ENCODE measurements around the gene DHRS12.
A peak's percentile ranks its signal among the peaks of the same experiment; 100 is the strongest.

Gene DHRS12

GRCh38 chr13:51805925-51806324 is 2.0 kb upstream of the DHRS12 start:
- DNase-seq = no peak

DNA sequence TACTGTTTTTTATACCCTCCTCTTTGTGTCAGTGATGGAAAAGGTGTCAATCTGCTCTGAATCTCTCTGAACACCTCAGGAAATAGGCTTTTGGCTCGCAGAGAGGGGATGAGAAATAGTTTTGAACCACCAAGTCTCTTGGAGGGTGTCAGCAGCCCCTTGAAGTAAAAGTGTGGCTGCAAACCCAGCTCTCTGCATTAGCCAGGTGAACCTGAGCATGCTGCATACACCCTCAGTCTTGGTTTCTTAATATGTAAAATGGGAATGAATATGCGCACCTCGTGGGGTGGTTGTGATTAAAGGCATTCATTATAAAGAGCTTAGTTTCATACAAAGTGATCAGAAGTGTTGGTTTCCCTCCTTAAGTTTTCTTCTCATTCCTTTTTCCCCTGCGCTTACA is 1.4 kb upstream of the DHRS12 start:
- no peak for DNase-seq

- no peak for DNase-seq
Observed at GRCh38 chr13:51804295-51805172, 571 bp upstream of the DHRS12 start.

GRCh38 chr13:51802631-51803418 is 1.1 kb downstream of the DHRS12 start:
- no peak for DNase-seq

- DNase-seq = no peak
Observed at GRCh38 chr13:51801631-51802099, 2.3 kb downstream of the DHRS12 start.

GRCh38 chr13:51800486-51800885 is 3.5 kb downstream of the DHRS12 start:
- DNase-seq = no peak

DNA sequence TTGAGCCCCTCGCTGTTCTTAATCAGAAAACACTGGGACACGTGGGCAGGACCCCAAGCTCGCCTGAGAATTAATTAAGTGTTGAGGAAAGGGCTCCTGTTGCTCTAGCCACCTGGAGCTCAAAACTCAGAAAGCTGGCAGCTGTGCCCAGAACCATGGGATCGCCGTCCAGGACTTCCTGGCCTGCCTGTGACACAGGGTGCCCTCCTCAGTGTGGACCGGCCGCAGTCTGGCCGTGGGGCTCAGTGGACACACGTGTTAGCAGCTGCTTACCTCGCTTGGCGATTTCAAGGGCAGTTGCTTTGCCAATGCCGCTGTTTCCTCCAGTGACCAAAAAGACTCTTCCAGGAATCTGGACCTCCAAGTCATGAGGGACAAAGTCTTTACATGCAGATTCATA is 4.7 kb downstream of the DHRS12 start:
- no peak for DNase-seq

DNA sequence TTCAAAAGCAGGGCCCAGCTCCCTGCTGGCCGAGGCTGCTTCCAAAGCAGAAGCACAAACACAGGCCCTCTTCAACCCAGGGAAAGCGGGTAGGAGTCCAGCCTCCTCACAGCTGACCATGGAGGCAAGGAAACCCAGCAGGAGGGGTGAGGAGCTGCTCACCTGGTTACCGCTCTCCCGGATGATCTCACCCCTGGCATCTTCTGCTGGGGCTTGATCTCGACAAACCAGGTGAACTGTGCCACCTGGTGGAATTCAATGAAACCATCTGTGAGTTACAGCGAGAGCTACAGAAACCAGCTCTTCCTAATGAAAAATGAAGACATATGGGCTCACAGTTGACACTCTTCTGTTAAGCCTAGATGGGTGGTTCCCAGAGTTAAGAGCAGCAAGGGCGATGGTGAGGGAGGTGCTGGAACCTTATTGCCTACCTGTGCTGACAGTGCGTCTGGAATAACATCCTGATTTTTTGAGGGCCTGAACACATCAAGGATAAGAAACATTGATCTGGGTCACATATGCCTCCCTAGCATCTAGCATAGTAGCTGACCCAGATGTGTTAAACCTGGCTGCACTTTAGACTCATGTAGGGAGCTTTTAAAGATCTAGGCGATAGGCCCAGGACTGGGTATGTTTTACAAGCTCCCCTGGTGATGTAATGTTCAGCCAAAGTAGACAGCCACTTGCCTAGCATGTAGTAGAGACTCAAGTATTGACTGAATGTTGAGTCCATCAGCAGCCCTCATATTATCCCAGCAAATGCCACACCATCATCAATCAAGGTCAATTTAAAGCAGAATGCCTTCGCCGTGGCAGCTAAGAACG is 6.1 kb downstream of the DHRS12 start:
- peak; percentile 36 for DNase-seq

GRCh38 chr13:51796546-51796945 is 7.4 kb downstream of the DHRS12 start:
- DNase-seq = no peak

GRCh38 chr13:51795419-51795818 is 8.5 kb downstream of the DHRS12 start:
- no peak for DNase-seq

GRCh38 chr13:51794964-51795363 is 9.0 kb downstream of the DHRS12 start:
- DNase-seq = no peak

DNA sequence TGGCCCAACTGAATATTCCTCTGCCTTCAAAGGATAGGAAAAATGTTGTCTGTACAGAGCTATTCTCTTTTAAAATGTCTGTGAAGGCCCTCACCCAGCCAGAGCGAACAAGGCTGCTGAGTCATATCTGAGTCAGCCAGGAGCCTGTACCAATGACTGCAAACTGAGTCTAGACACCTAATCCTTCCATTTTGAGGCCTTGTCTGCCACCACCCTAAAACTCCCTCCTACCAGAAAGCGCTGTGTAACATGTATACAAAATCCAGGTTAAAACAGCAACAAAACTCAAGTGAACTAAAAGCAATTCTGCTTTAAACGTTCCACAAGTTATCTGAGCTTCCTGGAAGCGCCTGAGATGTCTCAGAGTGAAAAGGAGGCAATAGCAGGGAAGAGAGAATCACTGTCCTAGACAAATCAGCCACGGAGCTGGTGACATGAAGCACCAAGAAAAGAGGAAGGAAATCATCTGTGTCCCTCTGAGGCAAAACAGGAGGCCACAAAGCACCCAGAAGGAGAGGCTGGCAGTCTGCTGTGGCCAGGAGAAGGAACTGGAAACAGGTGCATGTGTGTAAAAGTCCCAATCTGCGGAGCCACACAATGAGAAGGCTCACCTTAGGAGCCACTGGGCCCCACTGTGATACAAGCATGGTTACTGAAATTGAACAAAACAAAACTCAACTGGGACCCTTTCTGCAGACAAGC is 10.2 kb downstream of the DHRS12 start:
- peak; percentile 78 for DNase-seq

- no peak for DNase-seq
Observed at GRCh38 chr13:51786425-51787265, 17.3 kb downstream of the DHRS12 start.

DNA sequence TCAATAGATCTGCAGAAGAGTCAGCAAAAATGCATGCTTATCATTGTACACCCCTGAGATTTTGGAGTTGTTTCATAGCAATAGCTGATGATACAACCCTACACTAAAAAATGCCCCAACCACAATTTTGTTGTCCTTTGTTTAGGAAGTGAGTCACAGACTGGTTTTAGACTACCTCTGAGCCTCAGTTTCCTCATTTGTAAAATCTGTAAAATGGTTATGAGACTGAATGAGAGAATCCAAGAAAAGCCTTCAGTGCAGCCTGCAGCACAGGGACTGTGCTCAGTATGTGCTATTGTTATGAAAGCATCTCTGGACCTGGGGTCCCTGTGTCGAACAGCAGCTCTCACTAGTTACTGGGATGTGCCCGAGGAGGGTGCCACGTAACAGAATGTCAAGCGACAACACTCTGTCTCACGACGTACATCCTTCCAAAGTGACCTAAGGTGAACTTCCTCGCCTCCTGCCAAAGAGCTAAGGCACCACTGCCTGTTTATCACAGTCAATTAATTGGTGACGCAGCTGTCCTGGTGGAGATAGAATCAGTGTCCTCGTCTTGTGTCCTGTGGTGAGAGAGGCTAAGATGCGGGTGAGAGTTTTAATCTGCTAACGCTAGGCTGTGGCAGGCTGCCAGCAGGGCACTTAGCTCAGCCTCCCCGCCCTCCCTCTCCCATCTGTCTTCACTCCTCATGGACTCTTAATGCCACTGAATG is 18.1 kb downstream of the DHRS12 start:
- no peak for DNase-seq

- DNase-seq = no peak
Observed at GRCh38 chr13:51784097-51784496, 19.9 kb downstream of the DHRS12 start.

- DNase-seq = no peak
Observed at GRCh38 chr13:51783428-51784094, 20.4 kb downstream of the DHRS12 start.

GRCh38 chr13:51782026-51782710 is 21.8 kb downstream of the DHRS12 start:
- DNase-seq = no peak

- DNase-seq = no peak
Observed at GRCh38 chr13:51781246-51782022, 22.5 kb downstream of the DHRS12 start.

DNA sequence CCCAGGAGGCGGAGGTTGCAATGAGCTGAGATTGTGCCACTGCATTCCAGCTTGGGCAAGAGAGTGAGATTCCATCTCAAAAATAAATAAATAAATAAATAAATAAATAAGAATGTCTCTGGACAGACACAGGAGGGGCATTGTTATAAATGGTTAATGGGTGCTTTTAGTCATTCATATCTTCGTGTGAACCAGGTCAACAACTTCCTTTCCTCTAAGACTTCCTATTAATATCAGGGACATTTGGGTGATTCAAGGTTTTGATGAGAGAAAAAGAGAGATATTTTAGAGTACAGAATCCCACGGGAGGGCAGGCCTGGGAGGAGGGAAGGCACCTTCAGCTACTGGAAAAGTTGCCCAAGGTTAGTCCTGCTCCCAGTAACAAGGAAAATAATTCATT is 23.9 kb downstream of the DHRS12 start:
- DNase-seq = no peak

Measured in HCEC 1CT (cell line).